GM18858 (cell line): Measurements from ENCODE around the gene MPDU1.

Source experiments
- ATAC-seq: cut with Tn5 transposase; IDR thresholded peaks from one replicate; pipeline ENCODE4 v1.9.1; 2021; ENCODE audit not compliant: unreplicated experiment

MPDU1 gene

GRCh38 chr17:7583253-7584109 lies at the start of gene MPDU1:
MPDU1 (plus strand) TSS chr17:7583852; CDS start chr17:7583863, 11 bp downstream.
- ATAC-seq: peak; percentile 46

GRCh38 chr17:7538050-7538449 lies 45.6 kb upstream of the MPDU1 start:
- no peak for ATAC-seq

GRCh38 chr17:7538891-7539545 lies 44.6 kb upstream of the MPDU1 start:
- ATAC-seq: no peak

- ATAC-seq: no peak
Measured at GRCh38 chr17:7541074-7541621, 42.5 kb upstream of the MPDU1 start.

- ATAC-seq: no peak
Measured at GRCh38 chr17:7544911-7545310, 38.7 kb upstream of the MPDU1 start.

GRCh38 chr17:7548585-7549400 lies 34.9 kb upstream of the MPDU1 start, which contains the start of gene TNFSF12:
TNFSF12 (plus strand) TSS chr17:7549058; CDS start chr17:7549154, 96 bp downstream.
- no peak for ATAC-seq

- no peak for ATAC-seq
Measured at GRCh38 chr17:7549401-7550055, 34.1 kb upstream of the MPDU1 start.

GRCh38 chr17:7550344-7550743 lies 33.3 kb upstream of the MPDU1 start:
- ATAC-seq: no peak

- no peak for ATAC-seq
Measured at GRCh38 chr17:7551396-7551795, 32.3 kb upstream of the MPDU1 start.

- peak; percentile 88 for ATAC-seq
Measured at GRCh38 chr17:7552621-7553051, 31.0 kb upstream of the MPDU1 start.

GRCh38 chr17:7553356-7553755 lies 30.3 kb upstream of the MPDU1 start:
- no peak for ATAC-seq

- no peak for ATAC-seq
Measured at GRCh38 chr17:7555320-7555948, 28.2 kb upstream of the MPDU1 start.

GRCh38 chr17:7556627-7557026 lies 27.0 kb upstream of the MPDU1 start:
- no peak for ATAC-seq

GRCh38 chr17:7557147-7557764 lies 26.4 kb upstream of the MPDU1 start:
- no peak for ATAC-seq

GRCh38 chr17:7557775-7558543 lies 25.7 kb upstream of the MPDU1 start:
- ATAC-seq: no peak

GRCh38 chr17:7558544-7559319 lies 24.9 kb upstream of the MPDU1 start, which contains the start of gene TNFSF13:
TNFSF13 (plus strand) TSS chr17:7558750; CDS start chr17:7559040, 290 bp downstream.
- ATAC-seq: no peak

GRCh38 chr17:7559320-7560171 lies 24.1 kb upstream of the MPDU1 start:
- no peak for ATAC-seq
